ENCODE data around the gene RMRP.
"Not testable (repeated sequence)": the region's sequence is repeated elsewhere in the genome, so short reads cannot be mapped to it uniquely, and the experiment has no call there.

The RMRP gene

DNA sequence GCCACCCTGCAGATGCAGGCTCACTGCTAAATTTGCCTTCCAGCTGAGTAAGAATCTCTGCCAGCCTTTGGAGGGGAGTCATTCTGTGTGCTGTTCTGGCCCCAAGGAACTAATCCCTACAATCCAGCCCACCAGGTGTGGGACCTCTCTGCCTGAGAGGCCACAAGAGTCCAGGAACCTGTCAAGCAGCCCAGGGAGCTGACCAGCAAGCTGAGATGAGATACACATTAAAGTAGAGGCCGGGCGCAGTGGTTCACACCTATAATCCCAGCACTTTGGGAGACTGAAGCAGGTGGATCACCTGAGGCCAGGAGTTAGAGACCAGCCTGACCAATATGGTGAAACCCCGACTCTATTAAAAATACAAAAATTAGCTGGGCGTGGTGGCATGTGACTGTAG is 45.8 kb downstream of the RMRP start:
- not testable (repeated sequence) for H3K4me1 ChIP-seq (ENCODE audit: control insufficient read depth, insufficient read depth, low read length); H3K4me3 ChIP-seq (ENCODE audit: low read depth, low read length); H3K27ac ChIP-seq (ENCODE audit: extremely low read depth, low read depth, low read length); H3K9me3 ChIP-seq (ENCODE audit: control insufficient read depth, insufficient read depth, low read depth, low read length)
- ChIA-PET CTCF (interaction anchor here (0.6 to 4.1 kb wide), 19 partner anchors 8 to 295 kb away, joined by 3 to 22 read pairs (median 6); partner anchors contain the start of genes CCDC107, RMRP and TESK1), POLR2A (interaction anchor here (1.5 to 2.2 kb wide), 2 partner anchors 40 to 53 kb away, joined by 4 to 5 read pairs; partner anchors contain the start of gene ARHGEF39)
- TF ChIP-seq ZIC2 (tag by site-specific recombination; IDR thresholded peaks at IDR 0.05) = peak; percentile 28; the same call in 1 of the 2 replicates
- H3K36me3 ChIP-seq (ENCODE audit: control insufficient read depth in 2 of 2, insufficient read depth in 1 of 2, low read length in 2 of 2) = peaks cover 0 to 35% of the 10 kb centered on the region in 2 experiments; a peak in 1 of 3 replicates

GRCh38 chr9:35611230-35611797 is 46.5 kb downstream of the RMRP start:
- TF ChIP-seq, protein P1, sequence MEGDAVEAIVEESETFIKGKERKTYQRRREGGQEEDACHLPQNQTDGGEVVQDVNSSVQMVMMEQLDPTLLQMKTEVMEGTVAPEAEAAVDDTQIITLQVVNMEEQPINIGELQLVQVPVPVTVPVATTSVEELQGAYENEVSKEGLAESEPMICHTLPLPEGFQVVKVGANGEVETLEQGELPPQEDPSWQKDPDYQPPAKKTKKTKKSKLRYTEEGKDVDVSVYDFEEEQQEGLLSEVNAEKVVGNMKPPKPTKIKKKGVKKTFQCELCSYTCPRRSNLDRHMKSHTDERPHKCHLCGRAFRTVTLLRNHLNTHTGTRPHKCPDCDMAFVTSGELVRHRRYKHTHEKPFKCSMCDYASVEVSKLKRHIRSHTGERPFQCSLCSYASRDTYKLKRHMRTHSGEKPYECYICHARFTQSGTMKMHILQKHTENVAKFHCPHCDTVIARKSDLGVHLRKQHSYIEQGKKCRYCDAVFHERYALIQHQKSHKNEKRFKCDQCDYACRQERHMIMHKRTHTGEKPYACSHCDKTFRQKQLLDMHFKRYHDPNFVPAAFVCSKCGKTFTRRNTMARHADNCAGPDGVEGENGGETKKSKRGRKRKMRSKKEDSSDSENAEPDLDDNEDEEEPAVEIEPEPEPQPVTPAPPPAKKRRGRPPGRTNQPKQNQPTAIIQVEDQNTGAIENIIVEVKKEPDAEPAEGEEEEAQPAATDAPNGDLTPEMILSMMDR (tag by site-specific recombination; IDR thresholded peaks at IDR 0.05) = peak; percentile 42; the same call in 1 of the 2 replicates
- TF ChIP-seq ZNF433 (tag by site-specific recombination; IDR thresholded peaks at IDR 0.05; ENCODE audit: low read depth) = no peak

DNA sequence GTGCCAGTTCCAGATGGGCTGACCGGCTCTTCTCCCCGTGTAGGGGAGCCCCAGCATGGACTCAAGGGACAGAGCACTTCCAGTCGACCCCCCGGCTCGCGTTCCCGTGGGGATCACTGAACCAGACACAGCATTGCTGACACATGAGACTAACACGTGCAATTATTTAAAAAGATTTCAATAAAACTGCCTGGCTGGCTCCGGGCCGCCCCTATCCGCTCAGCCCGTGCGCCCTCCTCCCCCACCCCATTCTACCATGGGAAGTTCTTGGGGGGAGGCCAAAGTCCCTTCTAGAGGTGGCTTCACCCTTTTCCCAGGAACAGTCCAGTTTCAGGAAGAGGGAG is 48.0 kb downstream of the RMRP start:
- ChIA-PET POLR2A (interaction anchor here (0.6 to 2.2 kb wide), 3 partner anchors 19 to 432 kb away, joined by 3 to 5 read pairs (median 5); partner anchors contain the start of gene ARHGEF39), CTCF (interaction anchor here (2.9 to 3.5 kb wide), 2 partner anchors 19 to 37 kb away, joined by 19 to 22 read pairs; no protein-coding TSS in a partner anchor)
- no peaks in the 10 kb centered on the region for H3K9me3 ChIP-seq (ENCODE audit: control insufficient read depth, insufficient read depth, low read depth, low read length)

More at GRCh38 chr9:35611230-35611797, 46.5 kb downstream of the RMRP start:
- no peak overlapping the region for H3K27ac ChIP-seq (ENCODE audit: extremely low read depth, low read depth, low read length)
- no peaks in the 10 kb centered on the region for H3K4me1 ChIP-seq (ENCODE audit: control insufficient read depth, insufficient read depth, low read length)
- POLR2A ChIA-PET = interaction anchor here (1.5 to 2.2 kb wide), 2 partner anchors 41 to 54 kb away, joined by 4 to 5 read pairs; partner anchors contain the start of gene ARHGEF39
- no peak overlapping the region for H3K4me3 ChIP-seq (ENCODE audit: low read depth, low read length)
- CTCF ChIA-PET = interaction anchor here (0.6 to 4.1 kb wide), 22 partner anchors 7 to 226 kb away, joined by 3 to 22 read pairs (median 5); partner anchors contain the start of genes ARHGEF39, CCDC107, RMRP and TESK1
- H3K36me3 ChIP-seq (ENCODE audit: control insufficient read depth in 2 of 2, insufficient read depth in 1 of 2, low read length in 2 of 2) = peaks cover 0 to 41% of the 10 kb centered on the region in 2 experiments; a peak in 1 of 3 replicates
- H3K9me3 ChIP-seq (ENCODE audit: control insufficient read depth, insufficient read depth, low read depth, low read length) = no peaks in the 10 kb centered on the region

More for the DNA sequence above, 48.0 kb downstream of the RMRP start:
- peaks cover 0 to 41% of the 10 kb centered on the region in 2 experiments; a peak in 1 of 3 replicates for H3K36me3 ChIP-seq (ENCODE audit: control insufficient read depth in 2 of 2, insufficient read depth in 1 of 2, low read length in 2 of 2)
- TF ChIP-seq ZFP41 (tag by site-specific recombination; IDR thresholded peaks at IDR 0.05; ENCODE audit: borderline replicate concordance) (no peak), SALL2 (tag by site-specific recombination; IDR thresholded peaks at IDR 0.05; ENCODE audit: borderline replicate concordance) (no peak), TRIM28 (IDR thresholded peaks at IDR 0.05; ENCODE audit: borderline replicate concordance, low read length) (no peak), ZNF416 (tag by site-specific recombination; IDR thresholded peaks at IDR 0.05) (no peak), INSM2 (tag by site-specific recombination; IDR thresholded peaks at IDR 0.05) (no peak), ZNF660 (tag by site-specific recombination; IDR thresholded peaks at IDR 0.05) (no peak), ZIC2 (tag by site-specific recombination; IDR thresholded peaks at IDR 0.05) (no peak), ZNF510 (tag by site-specific recombination; IDR thresholded peaks at IDR 0.05; ENCODE audit: insufficient replicate concordance) (no peak), ZNF324 (tag by site-specific recombination; IDR thresholded peaks at IDR 0.05) (no peak), ZNF549 (tag by site-specific recombination; IDR thresholded peaks at IDR 0.05) (no peak), ZNF169 (tag by site-specific recombination; IDR thresholded peaks at IDR 0.05) (no peak), ZFP37 (tag by site-specific recombination; IDR thresholded peaks at IDR 0.05) (no peak), ZBTB1 (tag by site-specific recombination; IDR thresholded peaks at IDR 0.05) (no peak), ZNF664 (tag by site-specific recombination; IDR thresholded peaks at IDR 0.05) (no peak), ZNF114 (tag by site-specific recombination; IDR thresholded peaks at IDR 0.05) (no peak), ZNF16 (tag by site-specific recombination; IDR thresholded peaks at IDR 0.05; ENCODE audit: low read depth) (no peak), ZNF624 (tag by site-specific recombination; IDR thresholded peaks at IDR 0.05) (no peak)
- TF ChIP-seq, protein P2, sequence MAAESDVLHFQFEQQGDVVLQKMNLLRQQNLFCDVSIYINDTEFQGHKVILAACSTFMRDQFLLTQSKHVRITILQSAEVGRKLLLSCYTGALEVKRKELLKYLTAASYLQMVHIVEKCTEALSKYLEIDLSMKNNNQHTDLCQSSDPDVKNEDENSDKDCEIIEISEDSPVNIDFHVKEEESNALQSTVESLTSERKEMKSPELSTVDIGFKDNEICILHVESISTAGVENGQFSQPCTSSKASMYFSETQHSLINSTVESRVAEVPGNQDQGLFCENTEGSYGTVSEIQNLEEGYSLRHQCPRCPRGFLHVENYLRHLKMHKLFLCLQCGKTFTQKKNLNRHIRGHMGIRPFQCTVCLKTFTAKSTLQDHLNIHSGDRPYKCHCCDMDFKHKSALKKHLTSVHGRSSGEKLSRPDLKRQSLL (tag by site-specific recombination; IDR thresholded peaks at IDR 0.05) = no peak
- H3K4me3 ChIP-seq (ENCODE audit: low read depth, low read length) = no peak overlapping the region
- no peaks in the 10 kb centered on the region for H3K4me1 ChIP-seq (ENCODE audit: control insufficient read depth, insufficient read depth, low read length)
- no peak overlapping the region for H3K27ac ChIP-seq (ENCODE audit: extremely low read depth, low read depth, low read length)

Data from HEK293 (cell line).